SK-N-SH treated with all-trans-retinoic acid at 6 μM for 48 hours (cell line): ENCODE measurements around the gene SLC25A34.

Experiments
- ZC3H10 ChIP-seq: fragments of 250-450 bp; sonication (Bioruptor Pico); IDR thresholded peaks from 2 replicates; pipeline ENCODE4 v1.5.1; 2021; ENCODE audit warnings: mild to moderate bottlenecking, moderate library complexity
- ZNF8 ChIP-seq: fragments of 450-650 bp; formaldehyde crosslinking; IDR thresholded peaks from 2 replicates; pipeline ENCODE4 v1.5.0; 2020; ENCODE audit warnings: mild to moderate bottlenecking, moderate library complexity

DNA sequence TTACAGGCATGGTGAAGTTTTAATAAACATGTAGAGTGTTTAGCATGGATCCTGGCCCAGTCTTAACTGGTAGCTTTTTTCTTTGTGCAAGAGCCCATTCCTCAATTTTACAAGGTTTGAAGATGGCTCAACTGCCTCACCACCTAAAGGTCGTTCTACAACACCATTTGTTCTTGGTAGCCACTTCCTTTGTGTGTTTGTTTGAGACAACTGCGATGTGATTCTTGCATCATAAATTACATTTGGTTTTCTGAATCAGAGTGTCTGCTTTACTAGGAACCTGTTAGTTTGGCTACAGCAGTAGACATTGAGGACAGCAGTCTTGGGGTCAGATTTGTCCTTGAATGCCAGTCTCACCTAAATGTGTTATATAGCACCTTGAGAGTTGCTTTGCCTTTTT, 48.6 kb upstream of the SLC25A34 start:
- TF ChIP-seq ZNF8 (CRISPR knock-in tag) = no peak
- TF ChIP-seq ZC3H10 (CRISPR knock-in tag) = no peak
